HCT116 (cell line): ENCODE results near the gene PCDH9.

Experiments used
- CBX3 ChIP-seq: IDR thresholded peaks from 2 replicates; pipeline ENCODE4 v1.6.1; 2012; ENCODE audit warnings: low read depth
- EGR1 ChIP-seq: IDR thresholded peaks from 2 replicates; pipeline ENCODE4 v1.6.1; 2012; ENCODE audit warnings: low read depth
- EZH2phosphoT487 ChIP-seq: fragments of 200-600 bp; IDR thresholded peaks from 2 replicates; pipeline ENCODE4 v1.6.1; 2018; ENCODE audit warnings: antibody characterized with exemption, borderline replicate concordance
- POLR2A ChIP-seq: IDR thresholded peaks from 2 replicates; pipeline ENCODE4 v1.7.0; 2011; ENCODE audit warnings: borderline replicate concordance; ENCODE audit not compliant: insufficient read depth, insufficient read length; ENCODE audit errors: extremely low read depth
- POLR2AphosphoS5 ChIP-seq: IDR thresholded peaks from 2 replicates; pipeline ENCODE4 v1.6.1; 2011; ENCODE audit warnings: mild to moderate bottlenecking, low read depth, low read length, moderate library complexity
- RAD21 ChIP-seq: IDR thresholded peaks from 2 replicates; pipeline ENCODE4 v1.6.1; 2012; ENCODE audit warnings: low read depth, mild to moderate bottlenecking
- TCF7L2 ChIP-seq: IDR thresholded peaks from 2 replicates; pipeline ENCODE4 v1.7.0; 2011; ENCODE audit warnings: borderline replicate concordance, inconsistent platforms; ENCODE audit not compliant: insufficient read depth, insufficient read length; ENCODE audit errors: extremely low read depth
- ZNF274 ChIP-seq: fragments of 200-500 bp; sonication (Bioruptor generic); IDR thresholded peaks from 2 replicates; pipeline ENCODE4 v1.6.1; 2014; ENCODE audit warnings: mild to moderate bottlenecking, low read depth, low read length, inconsistent platforms
- TF ChIP-seq, protein P1 (sequence below), 3 experiments: fragments of 200-600 bp in 1 of 3; sonication (generic) in 1 of 3; IDR thresholded peaks in 2 of 3; conservative IDR thresholded peaks in 1 of 3; 2 replicates each; pipeline ENCODE4 v1.5.1; 2012 to 2017; ENCODE audit warnings: low read depth in 2 of 3, low read length in 2 of 3, antibody characterized with exemption in 1 of 3, borderline replicate concordance in 1 of 3, control low read depth in 1 of 3, mild to moderate bottlenecking in 1 of 3, mixed read lengths in 1 of 3, mixed run types in 1 of 3, moderate library complexity in 1 of 3; ENCODE audit not compliant: insufficient read depth in 1 of 3
- TF ChIP-seq, protein P2 (sequence below): IDR thresholded peaks from 2 replicates; pipeline ENCODE4 v1.6.1; 2012; ENCODE audit warnings: low read depth
- TF ChIP-seq, protein P3 (sequence below): IDR thresholded peaks from 2 replicates; pipeline ENCODE4 v1.6.1; 2012

DNA sequence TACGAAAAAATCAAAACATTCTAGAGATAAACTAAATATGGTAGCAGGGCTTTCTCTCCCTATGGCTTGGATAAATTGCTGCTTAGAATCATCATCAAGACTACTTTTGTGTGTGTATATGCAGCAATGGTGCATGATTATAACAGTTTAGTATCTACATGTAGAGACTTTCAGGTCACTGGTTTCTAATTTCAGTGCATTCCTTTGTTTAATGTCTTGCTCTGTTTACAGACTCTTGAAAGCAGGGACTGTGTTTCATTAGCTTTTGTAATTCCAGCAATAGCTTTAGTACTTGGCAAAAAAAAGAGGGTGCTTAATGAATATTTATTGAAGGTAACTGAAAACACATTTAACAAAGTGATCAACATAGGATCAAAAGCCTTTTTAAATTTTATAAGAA is 420.7 kb downstream of the PCDH9 start:
- no peak for TF ChIP-seq RAD21
- TF ChIP-seq, protein P1, sequence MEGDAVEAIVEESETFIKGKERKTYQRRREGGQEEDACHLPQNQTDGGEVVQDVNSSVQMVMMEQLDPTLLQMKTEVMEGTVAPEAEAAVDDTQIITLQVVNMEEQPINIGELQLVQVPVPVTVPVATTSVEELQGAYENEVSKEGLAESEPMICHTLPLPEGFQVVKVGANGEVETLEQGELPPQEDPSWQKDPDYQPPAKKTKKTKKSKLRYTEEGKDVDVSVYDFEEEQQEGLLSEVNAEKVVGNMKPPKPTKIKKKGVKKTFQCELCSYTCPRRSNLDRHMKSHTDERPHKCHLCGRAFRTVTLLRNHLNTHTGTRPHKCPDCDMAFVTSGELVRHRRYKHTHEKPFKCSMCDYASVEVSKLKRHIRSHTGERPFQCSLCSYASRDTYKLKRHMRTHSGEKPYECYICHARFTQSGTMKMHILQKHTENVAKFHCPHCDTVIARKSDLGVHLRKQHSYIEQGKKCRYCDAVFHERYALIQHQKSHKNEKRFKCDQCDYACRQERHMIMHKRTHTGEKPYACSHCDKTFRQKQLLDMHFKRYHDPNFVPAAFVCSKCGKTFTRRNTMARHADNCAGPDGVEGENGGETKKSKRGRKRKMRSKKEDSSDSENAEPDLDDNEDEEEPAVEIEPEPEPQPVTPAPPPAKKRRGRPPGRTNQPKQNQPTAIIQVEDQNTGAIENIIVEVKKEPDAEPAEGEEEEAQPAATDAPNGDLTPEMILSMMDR (IDR thresholded peaks at IDR 0.05 in 2 of 3, conservative IDR thresholded peaks at IDR 0.05 in 1 of 3; ENCODE audit: borderline replicate concordance in 1 of 3, insufficient read depth in 1 of 3, low read depth in 2 of 3, low read length in 2 of 3), result no peak
- no peak for TF ChIP-seq TCF7L2
- no peak for TF ChIP-seq POLR2A
- TF ChIP-seq POLR2AphosphoS5, result no peak
- TF ChIP-seq, protein P2, sequence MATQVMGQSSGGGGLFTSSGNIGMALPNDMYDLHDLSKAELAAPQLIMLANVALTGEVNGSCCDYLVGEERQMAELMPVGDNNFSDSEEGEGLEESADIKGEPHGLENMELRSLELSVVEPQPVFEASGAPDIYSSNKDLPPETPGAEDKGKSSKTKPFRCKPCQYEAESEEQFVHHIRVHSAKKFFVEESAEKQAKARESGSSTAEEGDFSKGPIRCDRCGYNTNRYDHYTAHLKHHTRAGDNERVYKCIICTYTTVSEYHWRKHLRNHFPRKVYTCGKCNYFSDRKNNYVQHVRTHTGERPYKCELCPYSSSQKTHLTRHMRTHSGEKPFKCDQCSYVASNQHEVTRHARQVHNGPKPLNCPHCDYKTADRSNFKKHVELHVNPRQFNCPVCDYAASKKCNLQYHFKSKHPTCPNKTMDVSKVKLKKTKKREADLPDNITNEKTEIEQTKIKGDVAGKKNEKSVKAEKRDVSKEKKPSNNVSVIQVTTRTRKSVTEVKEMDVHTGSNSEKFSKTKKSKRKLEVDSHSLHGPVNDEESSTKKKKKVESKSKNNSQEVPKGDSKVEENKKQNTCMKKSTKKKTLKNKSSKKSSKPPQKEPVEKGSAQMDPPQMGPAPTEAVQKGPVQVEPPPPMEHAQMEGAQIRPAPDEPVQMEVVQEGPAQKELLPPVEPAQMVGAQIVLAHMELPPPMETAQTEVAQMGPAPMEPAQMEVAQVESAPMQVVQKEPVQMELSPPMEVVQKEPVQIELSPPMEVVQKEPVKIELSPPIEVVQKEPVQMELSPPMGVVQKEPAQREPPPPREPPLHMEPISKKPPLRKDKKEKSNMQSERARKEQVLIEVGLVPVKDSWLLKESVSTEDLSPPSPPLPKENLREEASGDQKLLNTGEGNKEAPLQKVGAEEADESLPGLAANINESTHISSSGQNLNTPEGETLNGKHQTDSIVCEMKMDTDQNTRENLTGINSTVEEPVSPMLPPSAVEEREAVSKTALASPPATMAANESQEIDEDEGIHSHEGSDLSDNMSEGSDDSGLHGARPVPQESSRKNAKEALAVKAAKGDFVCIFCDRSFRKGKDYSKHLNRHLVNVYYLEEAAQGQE, result no peak
- no peak for TF ChIP-seq ZNF274
- no peak for TF ChIP-seq EGR1
- no peak for TF ChIP-seq CBX3
- TF ChIP-seq EZH2phosphoT487, result no peak
- TF ChIP-seq, protein P3, sequence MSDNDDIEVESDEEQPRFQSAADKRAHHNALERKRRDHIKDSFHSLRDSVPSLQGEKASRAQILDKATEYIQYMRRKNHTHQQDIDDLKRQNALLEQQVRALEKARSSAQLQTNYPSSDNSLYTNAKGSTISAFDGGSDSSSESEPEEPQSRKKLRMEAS, result no peak
